AG09309 (cell line): Measurements from ENCODE around the gene EIF2B2.
A peak's percentile ranks its signal among the peaks of the same experiment; 100 is the strongest.

ENCODE experiments used
- DNase-seq: peaks from one replicate; pipeline ENCODE4 v3.0.0-alpha.2; 2010; ENCODE audit warnings: low read depth
- H3K4me3 ChIP-seq: 2 replicates; pipeline ENCODE4 v1.5.1; 2011; ENCODE audit warnings: mild to moderate bottlenecking, low read depth, low read length, moderate library complexity; ENCODE audit not compliant: control insufficient read depth
- TF ChIP-seq, protein P1 (sequence below): IDR thresholded peaks from 2 replicates; pipeline ENCODE4 v1.5.1; 2011; ENCODE audit warnings: mild to moderate bottlenecking, low read depth, low read length, inconsistent platforms; ENCODE audit not compliant: insufficient read depth, control insufficient read depth; ENCODE audit errors: missing control alignments

EIF2B2 gene

DNA sequence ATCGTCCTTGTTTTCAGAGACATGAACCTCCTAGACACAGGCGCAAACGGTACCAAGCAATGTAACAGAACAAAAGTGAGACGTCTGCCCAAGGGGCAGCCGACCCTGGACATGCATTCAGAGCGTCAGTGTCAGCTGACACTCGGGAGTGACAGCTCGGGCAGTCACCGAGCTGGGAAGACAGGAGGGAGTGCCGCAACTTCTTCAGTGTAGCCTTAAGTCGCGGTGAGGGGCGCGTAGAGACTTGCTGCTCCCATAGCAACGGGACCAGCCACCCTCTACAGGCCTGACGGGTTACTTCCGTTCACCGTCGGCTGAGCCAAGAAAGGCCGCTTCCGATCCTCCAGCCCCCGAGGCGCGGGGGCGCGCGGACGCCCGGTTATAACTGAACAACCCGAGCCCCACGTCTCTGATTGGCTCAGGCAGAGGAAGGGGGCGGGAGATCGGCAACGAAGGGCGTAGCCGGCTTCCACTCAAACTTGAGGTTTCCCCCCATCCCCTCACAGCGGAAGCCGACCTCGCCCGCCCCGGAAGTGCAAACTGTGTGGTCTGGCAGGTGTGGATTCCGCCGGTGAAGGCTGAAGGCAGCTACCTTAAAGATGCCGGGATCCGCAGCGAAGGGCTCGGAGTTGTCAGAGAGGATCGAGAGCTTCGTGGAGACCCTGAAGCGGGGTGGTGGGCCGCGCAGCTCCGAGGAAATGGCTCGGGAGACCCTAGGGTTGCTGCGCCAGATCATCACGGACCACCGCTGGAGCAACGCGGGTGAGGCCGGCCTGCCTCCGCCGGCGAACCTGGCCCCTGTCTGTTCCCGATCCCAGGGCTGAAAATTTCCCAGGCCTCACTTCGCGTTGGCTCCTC is at the start of gene EIF2B2:
EIF2B2 (plus strand) TSS at position 530 of the 858 bp plus-strand sequence; CDS start at position 600, 70 bp downstream.
- TF ChIP-seq, protein P1, sequence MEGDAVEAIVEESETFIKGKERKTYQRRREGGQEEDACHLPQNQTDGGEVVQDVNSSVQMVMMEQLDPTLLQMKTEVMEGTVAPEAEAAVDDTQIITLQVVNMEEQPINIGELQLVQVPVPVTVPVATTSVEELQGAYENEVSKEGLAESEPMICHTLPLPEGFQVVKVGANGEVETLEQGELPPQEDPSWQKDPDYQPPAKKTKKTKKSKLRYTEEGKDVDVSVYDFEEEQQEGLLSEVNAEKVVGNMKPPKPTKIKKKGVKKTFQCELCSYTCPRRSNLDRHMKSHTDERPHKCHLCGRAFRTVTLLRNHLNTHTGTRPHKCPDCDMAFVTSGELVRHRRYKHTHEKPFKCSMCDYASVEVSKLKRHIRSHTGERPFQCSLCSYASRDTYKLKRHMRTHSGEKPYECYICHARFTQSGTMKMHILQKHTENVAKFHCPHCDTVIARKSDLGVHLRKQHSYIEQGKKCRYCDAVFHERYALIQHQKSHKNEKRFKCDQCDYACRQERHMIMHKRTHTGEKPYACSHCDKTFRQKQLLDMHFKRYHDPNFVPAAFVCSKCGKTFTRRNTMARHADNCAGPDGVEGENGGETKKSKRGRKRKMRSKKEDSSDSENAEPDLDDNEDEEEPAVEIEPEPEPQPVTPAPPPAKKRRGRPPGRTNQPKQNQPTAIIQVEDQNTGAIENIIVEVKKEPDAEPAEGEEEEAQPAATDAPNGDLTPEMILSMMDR: peak; percentile 8
- DNase-seq: peak; percentile 72
- peak within 1 kb of the TSS; percentile 87 for H3K4me3 ChIP-seq

DNA sequence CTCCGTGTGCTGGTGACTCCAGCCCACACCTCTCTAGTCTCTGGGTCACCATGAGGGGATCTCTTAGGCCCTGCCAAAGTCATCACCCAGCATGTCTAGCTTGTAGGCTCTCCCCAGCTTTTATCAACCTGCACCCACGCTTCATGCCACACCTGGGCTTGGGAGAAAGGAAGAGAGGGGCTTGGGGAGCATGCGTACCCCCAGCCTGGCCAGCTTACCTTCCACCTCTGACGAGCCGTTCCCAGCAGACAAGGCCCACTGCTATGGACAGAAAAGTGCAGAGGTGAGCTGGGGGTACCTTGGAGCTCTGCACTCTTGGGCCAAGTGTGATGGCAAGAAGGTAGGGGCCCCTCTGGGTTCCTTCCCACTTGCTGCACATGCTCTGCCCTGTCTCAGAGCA is 49.0 kb upstream of the EIF2B2 start:
- H3K4me3 ChIP-seq: no peak overlapping the region
- DNase-seq: no peak

DNA sequence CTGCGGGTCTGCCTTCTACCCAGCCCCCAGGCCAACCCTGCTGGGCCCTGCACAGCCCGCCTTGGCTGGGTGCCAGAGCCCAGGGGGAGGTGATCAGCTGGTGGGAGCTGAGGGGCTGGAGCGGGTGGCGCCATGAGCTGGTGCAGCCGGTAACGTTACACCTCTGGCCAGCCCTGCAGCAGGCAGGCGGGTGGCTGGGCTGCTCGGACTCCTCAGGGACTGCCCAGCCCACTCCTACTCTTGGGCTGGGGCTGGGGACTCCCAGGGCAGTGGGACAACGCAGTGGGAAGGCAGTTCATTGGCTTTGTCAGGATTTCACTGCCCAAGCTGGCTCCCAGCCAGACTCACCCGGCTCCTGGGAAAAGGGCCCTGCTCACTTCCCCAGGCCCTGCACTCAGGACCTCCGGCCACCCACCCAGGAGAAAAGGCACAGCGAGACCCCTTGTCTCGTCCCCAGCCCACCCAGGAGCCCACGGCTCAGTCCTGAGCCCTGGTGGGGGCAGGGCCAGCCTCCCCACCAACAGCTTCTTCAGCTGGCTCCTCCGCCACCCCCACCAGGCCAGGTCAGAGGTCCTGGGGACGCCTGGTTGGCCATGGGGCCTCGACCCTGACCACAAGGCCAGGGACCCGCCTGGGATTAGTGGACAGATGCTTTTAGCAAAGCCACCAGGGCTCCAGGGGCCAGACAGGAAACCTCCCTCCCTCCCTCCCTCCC is 48.3 kb upstream of the EIF2B2 start:
- H3K4me3 ChIP-seq: no peak overlapping the region
- TF ChIP-seq, protein P1: no peak
- no peak for DNase-seq

More for the DNA sequence above, 49.0 kb upstream of the EIF2B2 start:
- TF ChIP-seq, protein P1: no peak

DNA sequence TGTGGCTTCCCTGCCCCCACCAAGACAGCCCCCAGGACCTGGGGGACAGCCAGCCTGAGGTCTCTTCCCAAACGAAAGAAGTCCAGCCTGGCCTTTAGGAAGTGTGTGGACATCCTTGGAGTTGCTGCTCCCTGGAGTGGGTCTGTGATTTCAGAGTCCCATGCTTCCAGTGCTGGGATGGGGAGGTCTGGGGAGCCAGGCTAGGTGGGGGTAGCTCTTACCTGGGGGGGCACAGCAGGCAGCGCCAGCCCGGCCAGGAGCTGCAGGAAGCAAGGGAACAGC is 47.8 kb upstream of the EIF2B2 start:
- DNase-seq: no peak
- TF ChIP-seq, protein P1: no peak
- peak overlapping the region; percentile 36 for H3K4me3 ChIP-seq

DNA sequence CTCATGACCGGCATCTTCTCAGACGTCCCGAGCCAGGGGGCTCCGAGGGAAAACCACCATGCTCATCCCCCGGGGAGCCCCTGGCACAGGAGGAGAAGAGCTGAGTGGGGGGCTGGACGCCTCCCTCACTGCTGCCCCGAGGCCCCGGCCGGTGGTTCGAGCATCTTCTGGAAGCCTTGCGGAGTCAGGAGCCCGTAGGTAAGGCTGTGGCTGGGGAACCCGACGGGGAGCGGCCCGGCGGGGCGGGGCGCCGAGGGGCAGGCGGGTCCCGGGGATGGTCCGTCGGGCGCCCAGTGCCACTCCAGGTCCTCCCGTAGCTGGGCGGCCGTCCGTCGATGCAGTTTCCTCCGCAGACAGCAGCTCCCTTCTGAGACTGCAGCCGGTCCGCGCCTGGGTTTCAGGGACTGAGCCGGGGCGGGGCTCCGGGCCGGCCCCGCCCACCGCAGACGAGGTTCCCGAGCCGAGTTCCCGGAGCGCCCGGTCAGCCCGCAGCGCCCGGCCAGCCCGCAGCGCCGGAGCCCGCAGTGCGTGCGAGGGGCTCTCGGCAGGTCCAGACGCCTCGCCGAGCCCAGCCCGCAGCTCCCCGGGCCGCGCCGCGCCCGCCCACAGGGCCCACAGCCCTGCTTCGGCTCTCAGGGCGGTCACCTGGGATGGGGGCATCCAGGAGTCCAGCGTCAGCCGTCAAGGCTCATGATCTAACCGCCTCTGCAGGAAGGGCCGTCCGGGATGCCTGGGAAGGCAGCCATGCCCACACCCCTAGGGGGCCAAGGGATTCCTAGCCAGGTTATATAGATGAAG is 47.3 kb upstream of the EIF2B2 start, which contains the start of gene PGF:
PGF (minus strand) TSS at position 369 of the 798 bp plus-strand sequence; CDS start at position 14, 355 bp downstream.
- peak within 1 kb of the TSS; percentile 36 for H3K4me3 ChIP-seq
- TF ChIP-seq, protein P1: no peak
- no peak for DNase-seq

DNA sequence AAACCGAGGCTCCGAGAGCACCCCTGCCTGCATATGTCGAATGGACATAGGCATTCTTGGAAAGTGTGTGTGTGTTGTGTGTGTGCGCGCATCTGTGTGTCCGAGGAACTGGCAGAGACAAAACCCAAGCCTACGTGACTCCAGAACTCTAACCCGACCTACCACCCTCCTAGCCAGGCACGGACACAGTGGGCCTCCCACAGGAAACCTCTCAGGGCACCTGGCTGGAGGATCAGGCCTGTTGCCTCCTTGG is 46.8 kb upstream of the EIF2B2 start:
- TF ChIP-seq, protein P1: no peak
- no peak overlapping the region for H3K4me3 ChIP-seq

More for the DNA sequence above, 46.8 kb upstream of the EIF2B2 start:
- DNase-seq: no peak
